Ishikawa (cell line): ENCODE data around the gene RNF125.

Experiments used
- FOXM1 ChIP-seq: IDR thresholded peaks from 2 replicates; pipeline ENCODE4 v1.6.1; 2012; ENCODE audit warnings: low read depth, borderline replicate concordance
- TEAD4 ChIP-seq: IDR thresholded peaks from 2 replicates; pipeline ENCODE4 v1.6.1; 2012
- YY1 ChIP-seq: IDR thresholded peaks from 2 replicates; pipeline ENCODE4 v1.6.1; 2012; ENCODE audit warnings: low read depth

DNA sequence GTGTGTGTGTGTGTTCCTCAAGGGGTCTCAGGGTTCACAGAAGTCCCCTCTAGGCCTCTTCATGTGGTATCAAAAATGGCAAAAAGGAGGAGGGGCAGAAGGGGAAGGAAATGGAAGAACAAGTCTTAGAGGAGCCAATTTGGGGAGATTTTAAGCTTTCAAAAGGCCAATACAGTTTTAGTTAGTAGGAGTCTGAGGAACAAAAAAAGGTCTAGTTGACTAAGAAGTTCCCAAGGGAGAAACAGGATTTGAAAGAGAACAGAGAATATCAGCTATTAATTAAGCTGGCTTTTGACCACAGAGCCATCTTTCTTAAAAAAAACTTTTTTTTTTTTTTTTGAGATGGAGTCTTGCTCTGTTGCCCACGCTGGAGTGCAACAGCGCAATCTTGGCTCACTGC, 7.1 kb downstream of the RNF125 start:
- TF ChIP-seq FOXM1 (no peak), YY1 (no peak), TEAD4 (no peak)
